GM21786 (cell line): ENCODE results near the gene GARIN6.
"Not testable (repeated sequence)": the region's sequence is repeated elsewhere in the genome, so short reads cannot be mapped to it uniquely, and the experiment has no call there.

Source experiments
- ATAC-seq: cut with Tn5 transposase; IDR thresholded peaks from one replicate; pipeline ENCODE4 v1.9.1; 2021; ENCODE audit not compliant: unreplicated experiment

GARIN6 gene

GRCh38 chr12:99647453-99647852 lies at the start of gene GARIN6:
TSS of gene GARIN6 (plus strand) at chr12:99647753. CDS start at chr12:99648175, 422 bp downstream.
- ATAC-seq: no peak

GRCh38 chr12:99598785-99599184 lies 48.8 kb upstream of the GARIN6 start:
- ATAC-seq: no peak

GRCh38 chr12:99600388-99600787 lies 47.2 kb upstream of the GARIN6 start:
- ATAC-seq: peak; percentile 97

DNA sequence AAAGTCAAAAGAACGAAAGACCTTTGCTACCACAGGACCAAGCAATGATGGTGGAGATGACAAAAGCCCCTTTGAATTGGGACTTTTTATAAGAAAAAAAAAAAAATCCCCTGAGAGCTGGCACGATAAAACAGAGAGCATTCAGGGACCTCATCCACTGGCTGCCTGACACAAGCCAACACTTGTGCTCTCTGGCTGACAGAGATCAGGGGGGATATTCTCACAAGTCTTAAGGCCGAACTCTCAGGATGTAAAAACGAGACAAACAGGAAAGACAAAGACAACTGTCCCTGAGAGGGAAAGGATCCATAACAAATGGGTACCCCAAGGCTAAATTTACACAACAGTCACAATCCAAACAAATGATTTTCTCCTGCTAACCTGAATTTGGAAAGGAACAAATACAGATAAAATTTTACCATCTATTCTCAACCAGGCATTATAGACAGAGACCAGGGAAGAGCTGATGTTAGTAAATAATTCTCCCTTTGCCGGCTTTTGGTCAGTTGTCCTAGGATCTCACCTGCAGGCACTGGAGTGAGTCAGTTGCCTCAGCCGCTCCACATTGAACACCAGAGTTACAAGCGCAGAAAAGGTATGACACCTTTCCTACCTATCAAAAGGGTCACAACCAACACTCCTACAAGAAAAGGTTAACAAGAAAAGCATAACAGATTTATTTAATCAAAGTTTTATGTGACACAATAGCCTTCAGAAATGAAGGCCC lies 37.9 kb upstream of the GARIN6 start:
- no peak for ATAC-seq

GRCh38 chr12:99611117-99611516 lies 36.4 kb upstream of the GARIN6 start:
- ATAC-seq: no peak

DNA sequence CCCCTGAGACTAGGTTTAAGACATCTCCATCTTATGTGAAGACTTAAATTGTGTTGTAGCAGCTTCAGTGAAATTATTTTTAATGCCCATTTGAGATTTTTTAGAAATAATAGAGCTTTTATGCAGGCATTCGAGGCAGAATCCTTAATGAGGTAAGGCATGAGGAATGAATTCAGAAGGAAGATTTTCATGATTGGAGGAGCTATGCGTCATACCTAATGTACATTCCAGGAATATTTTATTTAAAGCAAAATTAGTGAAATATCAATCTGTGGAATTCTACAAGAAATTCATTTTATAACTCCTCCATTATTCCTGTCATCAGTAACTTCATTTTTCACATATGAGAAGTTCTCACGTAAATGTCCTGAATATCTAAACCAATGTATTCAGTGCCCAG lies 36.0 kb upstream of the GARIN6 start:
- no peak for ATAC-seq

GRCh38 chr12:99618657-99619056 lies 28.9 kb upstream of the GARIN6 start:
- ATAC-seq: no peak

GRCh38 chr12:99619389-99620158 lies 28.0 kb upstream of the GARIN6 start:
- peak; percentile 90 for ATAC-seq

GRCh38 chr12:99620159-99620479 lies 27.4 kb upstream of the GARIN6 start:
- no peak for ATAC-seq

DNA sequence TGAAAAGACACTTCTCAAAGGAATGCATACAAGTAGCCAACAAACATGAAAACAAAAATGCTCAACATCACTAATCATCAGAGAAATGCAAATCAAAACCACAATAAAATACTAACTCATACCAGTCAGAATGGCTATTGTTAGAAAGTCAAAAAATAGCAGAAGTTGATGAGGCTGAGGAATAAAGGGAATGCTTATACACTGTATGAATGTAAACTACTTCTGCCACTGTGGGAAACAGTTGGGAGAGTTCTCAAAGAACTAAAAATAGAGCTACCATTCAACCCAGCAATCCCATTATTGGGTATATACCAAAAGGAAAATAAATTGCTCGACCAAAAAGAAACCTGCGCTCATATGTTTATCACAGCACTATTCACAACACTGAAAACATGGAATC lies 23.0 kb upstream of the GARIN6 start:
- not testable (repeated sequence) for ATAC-seq

- ATAC-seq: no peak
These were observed 20.1 kb upstream of the GARIN6 start for GRCh38 chr12:99627459-99627858.

- ATAC-seq: no peak
These were observed 2.9 kb upstream of the GARIN6 start for GRCh38 chr12:99644629-99645028.

GRCh38 chr12:99648183-99648582 lies 630 bp downstream of the GARIN6 start:
- ATAC-seq: no peak

DNA sequence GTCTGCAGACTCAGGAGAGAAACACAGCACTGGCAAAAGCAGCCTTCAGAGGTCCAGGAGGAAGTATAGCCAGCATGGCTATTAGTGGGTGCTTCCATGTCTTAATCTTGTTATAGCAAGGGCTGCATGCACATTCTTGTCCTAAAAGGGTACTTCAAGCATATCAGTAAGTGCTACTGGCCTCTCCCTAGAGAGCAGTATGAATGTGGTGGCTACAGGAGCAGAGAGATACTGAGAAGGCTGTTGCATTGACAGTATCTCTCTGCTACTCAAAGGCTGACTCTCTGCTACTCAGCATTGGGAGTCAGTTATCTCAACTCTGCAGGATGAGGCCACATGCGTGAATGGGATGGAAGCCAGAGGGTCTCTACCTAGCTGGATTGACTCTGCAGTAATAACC lies 2.0 kb downstream of the GARIN6 start:
- no peak for ATAC-seq

- ATAC-seq: no peak
These were observed 11.3 kb downstream of the GARIN6 start for GRCh38 chr12:99658671-99659349.

GRCh38 chr12:99670635-99671034 lies 23.1 kb downstream of the GARIN6 start:
- no peak for ATAC-seq

GRCh38 chr12:99680276-99680675 lies 32.7 kb downstream of the GARIN6 start:
- ATAC-seq: no peak

DNA sequence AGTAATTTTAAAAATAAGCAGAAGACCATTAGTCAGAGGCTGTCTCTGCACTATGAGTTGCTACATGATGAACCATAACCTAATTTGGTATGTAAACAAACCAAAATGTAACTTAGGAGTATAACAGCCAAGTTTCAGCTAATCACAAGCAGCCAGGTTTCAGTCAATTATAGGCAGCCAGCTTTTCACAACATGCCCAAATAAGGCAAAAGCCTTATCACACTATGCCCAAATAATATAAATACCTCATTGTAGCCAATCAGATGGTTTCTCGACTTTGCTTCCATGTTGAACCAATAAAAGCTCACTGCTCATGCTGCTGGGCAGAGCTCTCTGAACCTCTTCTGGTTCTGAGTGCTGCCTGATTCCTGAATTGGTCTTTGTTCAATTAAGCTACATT lies 38.6 kb downstream of the GARIN6 start:
- no peak for ATAC-seq

- no peak for ATAC-seq
These were observed 47.5 kb downstream of the GARIN6 start for GRCh38 chr12:99695050-99695449.
